Endodermal cell (in vitro differentiated cells): Measurements from ENCODE around the gene HDAC4. TPM values are rescaled to one million over a fixed set of nuclear protein-coding genes. Genes with fewer than 3 reads are reported as not detected.

ENCODE experiments used
- DNase-seq: peaks from one replicate; pipeline ENCODE4 v3.0.0-alpha.2; 2017
- H3K27ac ChIP-seq: 2 replicates; pipeline ENCODE4 v1.5.1; 2013; ENCODE audit warnings: mild to moderate bottlenecking, low read depth, low read length, moderate library complexity
- H3K27me3 ChIP-seq: 2 replicates; pipeline ENCODE4 v1.6.1; 2013; ENCODE audit warnings: mild to moderate bottlenecking, low read length, moderate library complexity; ENCODE audit not compliant: insufficient read depth, control insufficient read depth, poor library complexity, severe bottlenecking
- H3K36me3 ChIP-seq: 2 replicates; pipeline ENCODE4 v1.7.0; 2013; ENCODE audit warnings: mild to moderate bottlenecking, low read length, moderate library complexity; ENCODE audit not compliant: control insufficient read depth, insufficient read depth
- H3K4me1 ChIP-seq: one replicate; pipeline ENCODE4 v1.7.0; 2013; ENCODE audit warnings: low read length; ENCODE audit not compliant: control insufficient read depth, insufficient read depth
- H3K4me3 ChIP-seq: 2 replicates; pipeline ENCODE4 v1.5.1; 2013; ENCODE audit warnings: mild to moderate bottlenecking, low read length, moderate library complexity
- H3K9ac ChIP-seq: 2 replicates; pipeline ENCODE4 v1.6.1; 2013; ENCODE audit warnings: mild to moderate bottlenecking, low read length, moderate library complexity; ENCODE audit not compliant: poor library complexity, severe bottlenecking; ENCODE audit errors: extremely low read depth
- H3K9me3 ChIP-seq: 2 replicates; pipeline ENCODE4 v1.6.1; 2013; ENCODE audit warnings: mild to moderate bottlenecking, low read length, moderate library complexity; ENCODE audit not compliant: control insufficient read depth
- H3K27ac Mint-ChIP-seq: 2 replicates; pipeline ENCODE4 v1.8.0; 2020; ENCODE audit warnings: mixed read lengths
- H3K27me3 Mint-ChIP-seq: 2 replicates; pipeline ENCODE4 v1.8.0; 2021; ENCODE audit warnings: mild to moderate bottlenecking, mixed read lengths; ENCODE audit not compliant: insufficient read depth
- H3K36me3 Mint-ChIP-seq: 2 replicates; pipeline ENCODE4 v1.8.0; 2020; ENCODE audit warnings: low read depth, mixed read lengths
- H3K4me1 Mint-ChIP-seq: 2 replicates; pipeline ENCODE4 v1.8.0; 2020; ENCODE audit warnings: mixed read lengths
- H3K4me3 Mint-ChIP-seq: 2 replicates; pipeline ENCODE4 v1.8.0; 2020; ENCODE audit warnings: mild to moderate bottlenecking, moderate library complexity, mixed read lengths
- H3K9me3 Mint-ChIP-seq: 2 replicates; pipeline ENCODE4 v1.8.0; 2020; ENCODE audit warnings: mild to moderate bottlenecking, mixed read lengths
- whole genome bisulfite sequencing, 2 experiments: methylation state at CpG; one replicate each; pipeline versions ENCODE4 v1.1.5 to v1.1.7; 2013; ENCODE audit warnings: missing lambda C conversion rate in 2 of 2, mixed read lengths in 1 of 2; ENCODE audit not compliant: insufficient coverage in 1 of 2, insufficient read length in 1 of 2; 5-methylcytosine and 5-hydroxymethylcytosine counted together
- total RNA-seq, 2 donors: library from RNA; stranded (reverse); fragmentation: NEBNext Ultra II Directional in 1 of 2; extraction: Animal tissue kit (Norgen Biotek cat#: 25700) in 1 of 2; gene quantifications; 2 replicates in 1 of 2; 3 replicates in 1 of 2; pipeline ENCODE4 v1.2.1, GENCODE V29; 2021
- TF ChIP-seq, protein P1 (sequence below): fragments of 200-600 bp; sonication (generic); conservative IDR thresholded peaks from 2 replicates; pipeline ENCODE4 v1.5.0; 2021; ENCODE audit warnings: antibody characterized with exemption, mild to moderate bottlenecking

The HDAC4 gene
- total RNA-seq, 2 donors from 2014 or later = 45.7 to 51.2 TPM

DNA sequence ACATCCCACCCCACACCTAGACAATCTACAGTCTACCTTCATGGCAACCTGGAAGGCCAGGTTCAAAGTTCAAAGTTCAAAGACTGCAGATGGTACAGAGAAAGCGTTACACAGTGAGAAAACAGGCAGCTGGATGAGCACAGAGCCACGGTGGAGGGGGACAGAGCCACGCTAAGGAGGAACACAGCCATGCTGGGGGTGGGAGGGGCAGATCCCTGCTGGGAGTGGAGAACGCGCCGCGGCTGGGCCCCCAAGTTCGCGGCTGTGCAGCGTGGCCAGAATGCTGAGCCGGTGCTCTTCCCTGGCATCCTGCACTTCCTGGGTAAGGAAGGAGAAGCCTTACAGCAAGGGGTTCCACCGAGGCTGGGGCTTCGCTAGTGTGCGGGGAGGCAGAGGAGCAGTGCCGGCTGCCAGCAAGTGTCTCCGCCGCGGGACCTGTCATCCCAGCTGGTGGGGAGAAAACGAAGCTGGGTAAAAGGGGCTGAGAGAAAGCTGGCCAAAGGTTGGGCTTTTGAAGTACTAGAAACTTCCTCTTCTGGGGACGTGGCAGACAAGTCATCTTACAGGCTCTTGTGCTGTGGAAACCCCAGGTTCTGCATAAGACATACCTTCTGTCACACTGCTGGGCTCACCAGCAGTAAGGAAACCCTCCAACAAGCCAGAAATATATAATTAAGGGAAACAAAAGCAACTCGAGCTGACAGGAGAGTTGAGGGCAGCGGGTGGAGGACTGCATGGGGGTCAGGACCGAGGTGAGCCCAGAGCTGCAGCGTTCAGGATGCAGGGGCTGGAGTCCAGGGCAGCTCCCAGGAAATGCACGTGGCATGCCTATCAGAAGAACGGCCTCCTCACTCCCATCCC is 115.5 kb downstream of the HDAC4 start:
- Histone ChIP-seq H3K36me3 (no peaks in the 10 kb centered on the region), H3K27me3 (no peaks in the 10 kb centered on the region), H3K9ac (no peak overlapping the region), H3K9me3 (no peaks in the 10 kb centered on the region), H3K27ac (peak overlapping the region; percentile 36), H3K4me1 (peaks cover 3% of the 10 kb centered on the region), H3K4me3 (no peak overlapping the region)
- Mint-ChIP-seq H3K27me3 (no peaks in the 10 kb centered on the region), H3K9me3 (no peaks in the 10 kb centered on the region), H3K27ac (no peak overlapping the region), H3K36me3 (no peaks in the 10 kb centered on the region), H3K4me3 (no peak overlapping the region), H3K4me1 (peaks cover 25% of the 10 kb centered on the region)
- 67 to 82% methylated on average over 13 to 26 of the region's 26 CpGs for WGBS, 2 experiments
- TF ChIP-seq, protein P1, sequence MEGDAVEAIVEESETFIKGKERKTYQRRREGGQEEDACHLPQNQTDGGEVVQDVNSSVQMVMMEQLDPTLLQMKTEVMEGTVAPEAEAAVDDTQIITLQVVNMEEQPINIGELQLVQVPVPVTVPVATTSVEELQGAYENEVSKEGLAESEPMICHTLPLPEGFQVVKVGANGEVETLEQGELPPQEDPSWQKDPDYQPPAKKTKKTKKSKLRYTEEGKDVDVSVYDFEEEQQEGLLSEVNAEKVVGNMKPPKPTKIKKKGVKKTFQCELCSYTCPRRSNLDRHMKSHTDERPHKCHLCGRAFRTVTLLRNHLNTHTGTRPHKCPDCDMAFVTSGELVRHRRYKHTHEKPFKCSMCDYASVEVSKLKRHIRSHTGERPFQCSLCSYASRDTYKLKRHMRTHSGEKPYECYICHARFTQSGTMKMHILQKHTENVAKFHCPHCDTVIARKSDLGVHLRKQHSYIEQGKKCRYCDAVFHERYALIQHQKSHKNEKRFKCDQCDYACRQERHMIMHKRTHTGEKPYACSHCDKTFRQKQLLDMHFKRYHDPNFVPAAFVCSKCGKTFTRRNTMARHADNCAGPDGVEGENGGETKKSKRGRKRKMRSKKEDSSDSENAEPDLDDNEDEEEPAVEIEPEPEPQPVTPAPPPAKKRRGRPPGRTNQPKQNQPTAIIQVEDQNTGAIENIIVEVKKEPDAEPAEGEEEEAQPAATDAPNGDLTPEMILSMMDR = no peak
- no peak for DNase-seq

DNA sequence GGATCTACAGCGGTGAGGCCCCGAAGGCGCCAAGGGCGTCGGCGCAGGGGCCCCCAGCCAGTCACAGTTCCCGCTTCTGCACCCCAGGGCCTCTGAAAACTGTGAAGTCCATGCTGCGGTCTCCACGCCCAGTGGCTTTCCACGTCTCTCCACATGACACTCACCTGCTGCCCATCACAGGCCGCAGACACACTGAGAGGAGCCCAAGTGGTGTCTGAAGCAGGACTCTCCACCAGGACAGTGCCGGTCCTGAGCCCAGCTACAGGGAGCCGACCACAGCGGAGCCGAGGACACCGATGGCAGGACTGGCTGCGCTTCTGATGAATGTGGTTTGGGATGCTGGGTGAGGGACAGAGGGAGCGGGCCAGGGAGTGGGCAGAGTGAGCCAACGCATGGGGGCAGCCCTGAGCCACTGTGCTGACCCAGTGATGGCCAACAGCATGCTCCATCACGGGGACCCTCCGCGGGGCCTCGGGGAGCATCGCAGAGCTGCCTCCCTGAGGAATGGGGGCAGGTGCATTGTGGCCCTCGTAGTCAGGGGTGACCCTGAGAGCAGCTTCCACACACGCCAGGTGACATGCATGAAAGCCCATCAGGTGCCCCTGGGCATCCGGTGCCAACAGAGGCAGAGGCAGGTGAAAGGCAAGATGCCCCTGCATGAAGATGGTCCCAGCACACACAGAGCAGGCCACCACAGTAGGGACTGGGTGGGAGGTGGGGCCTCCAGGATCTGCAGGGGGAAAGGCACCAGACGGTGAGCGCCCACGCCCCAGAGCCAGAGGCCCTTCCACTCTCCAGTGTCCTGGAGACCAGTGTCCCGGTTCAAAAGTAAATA is 116.6 kb downstream of the HDAC4 start:
- no peaks in the 10 kb centered on the region for H3K27me3 Mint-ChIP-seq
- H3K4me3 Mint-ChIP-seq = no peak overlapping the region
- peaks cover 24% of the 10 kb centered on the region for H3K4me1 Mint-ChIP-seq
- no peaks in the 10 kb centered on the region for H3K9me3 ChIP-seq
- peak; percentile 72 for DNase-seq
- H3K27me3 ChIP-seq = no peaks in the 10 kb centered on the region
- 96% methylated on average over 16 to 31 of the region's 31 CpGs for WGBS, 2 experiments
- TF ChIP-seq, protein P1 = peak; percentile 53
- H3K9ac ChIP-seq = no peak overlapping the region
- H3K36me3 Mint-ChIP-seq = no peaks in the 10 kb centered on the region
- H3K27ac Mint-ChIP-seq = no peak overlapping the region
- H3K4me3 ChIP-seq = no peak overlapping the region
- no peaks in the 10 kb centered on the region for H3K9me3 Mint-ChIP-seq
- H3K36me3 ChIP-seq = no peaks in the 10 kb centered on the region
- peaks cover 3% of the 10 kb centered on the region for H3K4me1 ChIP-seq
- no peak overlapping the region for H3K27ac ChIP-seq

DNA sequence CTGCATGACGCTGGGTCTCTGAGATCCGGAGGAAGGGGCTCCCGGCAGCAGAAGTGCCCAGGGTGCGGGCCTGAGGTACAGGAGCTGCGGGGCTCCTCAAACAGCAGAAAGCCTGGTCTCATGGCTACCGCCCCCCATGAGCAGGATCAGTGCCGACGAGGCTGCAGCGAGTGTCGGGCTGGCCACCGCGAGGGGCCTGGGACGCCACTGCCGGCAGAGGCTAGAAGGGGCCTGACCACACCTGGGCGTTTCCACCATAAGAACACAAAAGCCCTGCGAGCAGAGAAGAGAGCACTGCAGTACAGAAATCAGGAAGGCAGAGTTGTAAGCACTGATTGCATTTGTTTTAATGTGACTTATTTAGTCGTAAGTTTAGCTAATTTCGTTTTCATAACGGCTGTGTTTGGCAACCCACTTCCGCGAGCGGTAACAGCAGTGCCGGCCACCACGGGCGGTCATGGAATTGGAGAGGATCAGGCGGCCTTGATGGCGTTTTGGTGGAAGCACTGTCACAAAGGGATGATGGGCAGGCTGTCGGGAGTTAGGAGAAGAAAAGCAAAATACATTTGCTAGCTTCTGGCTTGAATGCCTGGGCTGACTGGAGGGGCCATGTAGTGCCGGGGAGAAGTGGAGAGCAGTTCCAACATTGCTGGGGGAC is 117.4 kb downstream of the HDAC4 start:
- Histone ChIP-seq H3K27ac (peak overlapping the region; percentile 44), H3K4me1 (no peaks in the 10 kb centered on the region), H3K9ac (no peak overlapping the region), H3K4me3 (no peak overlapping the region), H3K36me3 (no peaks in the 10 kb centered on the region), H3K9me3 (no peaks in the 10 kb centered on the region), H3K27me3 (no peaks in the 10 kb centered on the region)
- no peak for DNase-seq
- Mint-ChIP-seq H3K4me1 (peaks cover 17% of the 10 kb centered on the region), H3K27me3 (no peaks in the 10 kb centered on the region), H3K36me3 (no peaks in the 10 kb centered on the region), H3K4me3 (no peak overlapping the region), H3K27ac (no peak overlapping the region), H3K9me3 (no peaks in the 10 kb centered on the region)
- TF ChIP-seq, protein P1 = no peak
- 92 to 95% methylated on average over 25 to 29 of the region's 29 CpGs for WGBS, 2 experiments
